Vagina (tissue), 2 donors: ENCODE results near the gene MSH3. TPM values are rescaled to one million over a fixed set of nuclear protein-coding genes. Genes with fewer than 3 reads are reported as not detected.

Source experiments
- DNase-seq, 2 donors: peaks; one replicate each; pipeline ENCODE4 v3.0.0-alpha.2; 2017; ENCODE audit errors: extremely low spot score in 2 of 2
- H3K27ac ChIP-seq: fragments of 200-600 bp; sonication (generic); one replicate; pipeline ENCODE4 v1.5.1; 2019
- H3K27me3 ChIP-seq: fragments of 200-600 bp; sonication (generic); one replicate; pipeline ENCODE4 v1.5.1; 2019
- H3K36me3 ChIP-seq, 2 donors: fragments of 200-600 bp; sonication (generic); one replicate each; pipeline ENCODE4 v1.5.1; 2017 to 2019
- H3K4me1 ChIP-seq: fragments of 200-600 bp; sonication (generic); one replicate; pipeline ENCODE4 v1.5.1; 2019
- H3K4me3 ChIP-seq, 2 donors: fragments of 200-600 bp; sonication (generic); 1 replicate in 1 of 2; 2 replicates in 1 of 2; pipeline ENCODE4 v1.5.1; 2016 to 2019
- H3K9me3 ChIP-seq: fragments of 200-600 bp; sonication (generic); one replicate; pipeline ENCODE4 v1.5.1; 2019
- POLR2A ChIP-seq, 2 donors: fragments of 450-650 bp; IDR thresholded peaks; one replicate each; pipeline ENCODE4 v1.6.1; 2017; ENCODE audit warnings: antibody characterized with exemption in 2 of 2, mild to moderate bottlenecking in 2 of 2, moderate library complexity in 2 of 2
- POLR2AphosphoS5 ChIP-seq, 2 donors: sonication (generic); formaldehyde crosslinking; IDR thresholded peaks; one replicate each; pipeline ENCODE4 v1.9.0; 2017; ENCODE audit warnings: antibody characterized with exemption in 2 of 2, mild to moderate bottlenecking in 2 of 2, low read depth in 1 of 2; ENCODE audit not compliant: insufficient read depth in 1 of 2
- intact Hi-C: fragments of 100-400 bp; cut with DNase I; formaldehyde crosslinking; loops from one replicate; pipeline ENCODE4 v1.15.1; 2023
- total RNA-seq: library from RNA; depleted of rRNA; stranded (reverse); fragments of >200 nt; gene quantifications from one replicate; pipeline ENCODE4 v1.2.3, GENCODE V29; 2016
- TF ChIP-seq, protein P1 (sequence below), 3 experiments: fragments of 450-650 bp in 2 of 3; fragments of 200-600 bp in 1 of 3; sonication (generic) in 1 of 3; IDR thresholded peaks; one replicate each; pipeline ENCODE4 v1.5.1; 2017 to 2019; ENCODE audit warnings: antibody characterized with exemption in 3 of 3, mild to moderate bottlenecking in 2 of 3, moderate library complexity in 2 of 3

Gene MSH3
- total RNA-seq, 1 donor from 2014 or later: 30.0 TPM

DNA sequence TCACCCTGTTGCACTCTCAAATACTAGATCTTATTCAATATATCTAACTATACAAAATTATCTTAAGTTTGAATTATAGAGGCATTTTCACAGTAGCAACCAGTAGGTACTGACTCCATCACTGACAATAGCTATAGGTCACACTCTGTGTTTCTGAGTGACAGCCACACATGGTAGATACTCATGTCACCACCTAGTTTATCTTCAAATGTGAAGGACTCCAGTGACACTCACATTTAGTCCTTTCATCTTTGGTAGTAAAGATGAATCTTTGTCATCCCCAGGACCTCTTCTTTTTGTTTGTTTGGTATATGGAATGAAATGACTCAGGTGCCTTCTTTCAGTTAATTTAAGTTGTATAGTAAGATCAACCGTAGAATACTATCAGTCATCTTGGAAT, 102.8 kb downstream of the MSH3 start:
- intact Hi-C loops: no loop called here
- DNase-seq: no peak
- Histone ChIP-seq H3K9me3 (no peaks in the 10 kb centered on the region), H3K27ac (no peak overlapping the region), H3K4me1 (no peaks in the 10 kb centered on the region), H3K36me3 (no peaks in the 10 kb centered on the region), H3K27me3 (no peaks in the 10 kb centered on the region), H3K4me3 (no peak overlapping the region)
- TF ChIP-seq, protein P1, sequence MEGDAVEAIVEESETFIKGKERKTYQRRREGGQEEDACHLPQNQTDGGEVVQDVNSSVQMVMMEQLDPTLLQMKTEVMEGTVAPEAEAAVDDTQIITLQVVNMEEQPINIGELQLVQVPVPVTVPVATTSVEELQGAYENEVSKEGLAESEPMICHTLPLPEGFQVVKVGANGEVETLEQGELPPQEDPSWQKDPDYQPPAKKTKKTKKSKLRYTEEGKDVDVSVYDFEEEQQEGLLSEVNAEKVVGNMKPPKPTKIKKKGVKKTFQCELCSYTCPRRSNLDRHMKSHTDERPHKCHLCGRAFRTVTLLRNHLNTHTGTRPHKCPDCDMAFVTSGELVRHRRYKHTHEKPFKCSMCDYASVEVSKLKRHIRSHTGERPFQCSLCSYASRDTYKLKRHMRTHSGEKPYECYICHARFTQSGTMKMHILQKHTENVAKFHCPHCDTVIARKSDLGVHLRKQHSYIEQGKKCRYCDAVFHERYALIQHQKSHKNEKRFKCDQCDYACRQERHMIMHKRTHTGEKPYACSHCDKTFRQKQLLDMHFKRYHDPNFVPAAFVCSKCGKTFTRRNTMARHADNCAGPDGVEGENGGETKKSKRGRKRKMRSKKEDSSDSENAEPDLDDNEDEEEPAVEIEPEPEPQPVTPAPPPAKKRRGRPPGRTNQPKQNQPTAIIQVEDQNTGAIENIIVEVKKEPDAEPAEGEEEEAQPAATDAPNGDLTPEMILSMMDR (IDR thresholded peaks at IDR 0.05): no peak
- TF ChIP-seq POLR2AphosphoS5 (IDR thresholded peaks at IDR 0.05; ENCODE audit: insufficient read depth in 1 of 2, low read depth in 1 of 2) (no peak), POLR2A (IDR thresholded peaks at IDR 0.05) (no peak)

DNA sequence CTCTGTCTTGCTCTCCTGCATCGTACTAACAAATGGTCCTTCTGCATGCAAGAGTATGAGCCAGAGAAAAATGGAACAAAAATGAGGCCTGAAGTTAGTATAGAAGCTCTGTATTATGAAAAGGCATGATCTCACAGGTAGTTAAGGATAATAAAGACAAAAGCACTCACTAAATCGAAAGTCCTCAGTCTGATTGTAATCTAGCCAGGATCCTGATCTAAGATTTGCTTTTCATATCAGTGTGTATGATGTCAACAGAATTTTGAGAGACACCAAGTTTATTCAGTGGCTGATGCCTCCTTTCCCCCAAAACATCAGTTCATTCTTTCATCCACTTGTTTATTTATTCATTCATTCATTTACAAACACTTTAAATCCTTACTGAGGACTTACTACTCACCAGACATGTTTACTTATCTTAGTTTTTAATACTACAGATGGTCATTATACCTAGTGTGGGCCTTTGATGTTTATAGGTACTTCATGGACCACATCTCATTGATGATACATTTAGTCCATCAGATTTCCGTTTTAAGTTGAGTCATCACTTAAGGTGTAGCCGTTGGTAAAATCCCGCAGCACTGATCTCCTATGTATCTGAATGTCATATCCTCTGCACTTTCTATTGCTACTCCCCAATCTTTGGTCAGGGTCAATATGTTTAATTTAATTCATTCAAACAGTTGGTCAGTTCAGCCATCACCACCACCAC, 105.6 kb downstream of the MSH3 start:
- H3K4me3 ChIP-seq: no peak overlapping the region
- H3K27ac ChIP-seq: no peak overlapping the region
- TF ChIP-seq POLR2AphosphoS5 (IDR thresholded peaks at IDR 0.05; ENCODE audit: insufficient read depth in 1 of 2, low read depth in 1 of 2) (no peak), POLR2A (IDR thresholded peaks at IDR 0.05) (no peak)
- TF ChIP-seq, protein P1 (IDR thresholded peaks at IDR 0.05): no peak
- no peak for DNase-seq
- no peaks in the 10 kb centered on the region for H3K27me3 ChIP-seq
- H3K9me3 ChIP-seq: no peaks in the 10 kb centered on the region
- intact Hi-C loops: no loop called here
- no peaks in the 10 kb centered on the region for H3K36me3 ChIP-seq
- H3K4me1 ChIP-seq: no peaks in the 10 kb centered on the region

DNA sequence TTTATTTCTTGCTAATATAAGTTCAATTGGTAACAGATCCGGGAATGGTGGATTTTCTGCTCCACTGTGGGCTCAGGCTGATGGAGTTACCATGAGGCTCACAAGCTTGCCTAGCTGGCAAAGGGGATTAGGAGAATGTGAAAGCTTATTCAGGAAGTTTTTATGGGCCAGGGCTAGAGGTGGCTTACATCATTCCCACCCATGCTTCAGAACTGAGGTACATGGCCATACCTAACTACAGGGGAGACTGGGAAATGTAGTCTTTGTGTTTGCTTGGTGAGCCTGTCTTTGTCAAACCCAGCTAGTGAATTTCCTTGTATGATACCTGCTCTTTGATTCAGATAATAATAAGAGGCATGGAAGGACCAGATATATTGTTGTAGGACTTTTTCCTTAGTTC, 106.2 kb downstream of the MSH3 start:
- no peaks in the 10 kb centered on the region for H3K27me3 ChIP-seq
- H3K4me3 ChIP-seq: no peak overlapping the region
- H3K9me3 ChIP-seq: no peaks in the 10 kb centered on the region
- no peak overlapping the region for H3K27ac ChIP-seq
- H3K4me1 ChIP-seq: no peaks in the 10 kb centered on the region
- no peaks in the 10 kb centered on the region for H3K36me3 ChIP-seq
- no peak for DNase-seq
- no peak for TF ChIP-seq POLR2AphosphoS5 (IDR thresholded peaks at IDR 0.05; ENCODE audit: insufficient read depth in 1 of 2, low read depth in 1 of 2)
- intact Hi-C loops: no loop called here

DNA sequence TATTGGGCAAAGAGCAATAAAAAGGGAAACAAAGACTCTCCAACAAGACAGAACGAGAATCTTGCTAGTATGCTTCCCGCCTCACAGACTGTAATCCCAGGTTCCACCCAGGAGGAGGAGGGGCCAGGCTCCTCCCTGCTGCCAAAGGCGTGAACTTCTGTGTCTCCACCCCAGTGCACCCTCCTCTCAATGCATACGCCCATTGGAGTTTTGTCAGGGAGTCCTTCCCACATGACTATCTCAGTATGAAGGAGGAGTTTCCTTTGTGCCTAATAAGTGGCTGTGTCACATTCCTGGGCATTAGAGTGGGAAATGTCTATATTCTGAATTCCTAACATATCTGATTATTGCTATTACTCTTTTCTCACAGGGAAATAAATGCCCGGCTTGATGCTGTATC, 106.7 kb downstream of the MSH3 start:
- no peak for DNase-seq
- H3K4me1 ChIP-seq: no peaks in the 10 kb centered on the region
- intact Hi-C loops: no loop called here
- no peaks in the 10 kb centered on the region for H3K36me3 ChIP-seq
- no peaks in the 10 kb centered on the region for H3K9me3 ChIP-seq
- no peaks in the 10 kb centered on the region for H3K27me3 ChIP-seq
- no peak overlapping the region for H3K27ac ChIP-seq
- TF ChIP-seq, protein P1 (IDR thresholded peaks at IDR 0.05): no peak
- no peak for TF ChIP-seq POLR2A (IDR thresholded peaks at IDR 0.05)
- TF ChIP-seq POLR2AphosphoS5 (IDR thresholded peaks at IDR 0.05; ENCODE audit: insufficient read depth in 1 of 2, low read depth in 1 of 2): no peak
- H3K4me3 ChIP-seq: no peak overlapping the region

DNA sequence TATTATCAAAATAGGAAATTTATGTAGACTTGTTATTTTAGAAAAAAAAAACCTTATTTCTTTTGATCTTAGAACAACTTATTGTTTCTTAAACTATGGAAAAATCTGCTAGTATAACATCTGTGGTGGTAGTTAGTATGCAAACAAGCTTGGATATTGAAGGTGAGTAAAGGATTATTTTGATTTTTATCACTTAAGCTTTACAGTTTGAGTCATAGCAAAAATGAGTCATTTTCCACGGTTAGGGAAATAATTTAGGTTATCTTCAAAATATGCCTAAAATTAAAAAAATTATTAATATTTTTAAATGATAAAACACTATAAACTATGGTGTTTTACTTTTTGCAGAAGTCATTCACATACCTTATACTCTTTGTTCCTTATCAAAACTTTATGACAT, 107.5 kb downstream of the MSH3 start:
- TF ChIP-seq POLR2A (IDR thresholded peaks at IDR 0.05) (no peak), POLR2AphosphoS5 (IDR thresholded peaks at IDR 0.05; ENCODE audit: insufficient read depth in 1 of 2, low read depth in 1 of 2) (no peak)
- TF ChIP-seq, protein P1 (IDR thresholded peaks at IDR 0.05): no peak
- DNase-seq: no peak
- Histone ChIP-seq H3K4me1 (no peaks in the 10 kb centered on the region), H3K27ac (no peak overlapping the region), H3K4me3 (no peak overlapping the region), H3K36me3 (no peaks in the 10 kb centered on the region), H3K27me3 (no peaks in the 10 kb centered on the region), H3K9me3 (no peaks in the 10 kb centered on the region)
- intact Hi-C loops: no loop called here
